ENCODE measurements around the gene ZDHHC14.

DNA sequence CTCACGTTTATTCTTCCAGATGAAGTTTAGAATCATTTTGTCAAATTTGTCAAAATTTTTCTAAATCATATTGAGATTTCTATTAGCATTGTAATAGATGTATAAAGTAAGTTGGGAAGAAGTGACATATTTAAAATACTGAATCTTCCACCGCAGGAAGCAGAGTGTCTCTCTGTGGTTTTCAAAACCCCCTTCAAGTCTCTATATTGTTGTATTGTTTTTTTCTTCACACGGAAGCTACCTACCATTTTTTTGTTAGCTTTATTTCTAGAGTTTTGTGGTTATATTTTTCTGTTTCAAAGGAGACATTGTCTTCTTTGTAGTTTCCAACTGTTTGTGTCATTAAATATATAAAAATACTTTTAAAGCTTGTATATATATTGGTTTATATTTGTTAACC is 188.6 kb downstream of the ZDHHC14 start:
- TF ChIP-seq, protein P1, sequence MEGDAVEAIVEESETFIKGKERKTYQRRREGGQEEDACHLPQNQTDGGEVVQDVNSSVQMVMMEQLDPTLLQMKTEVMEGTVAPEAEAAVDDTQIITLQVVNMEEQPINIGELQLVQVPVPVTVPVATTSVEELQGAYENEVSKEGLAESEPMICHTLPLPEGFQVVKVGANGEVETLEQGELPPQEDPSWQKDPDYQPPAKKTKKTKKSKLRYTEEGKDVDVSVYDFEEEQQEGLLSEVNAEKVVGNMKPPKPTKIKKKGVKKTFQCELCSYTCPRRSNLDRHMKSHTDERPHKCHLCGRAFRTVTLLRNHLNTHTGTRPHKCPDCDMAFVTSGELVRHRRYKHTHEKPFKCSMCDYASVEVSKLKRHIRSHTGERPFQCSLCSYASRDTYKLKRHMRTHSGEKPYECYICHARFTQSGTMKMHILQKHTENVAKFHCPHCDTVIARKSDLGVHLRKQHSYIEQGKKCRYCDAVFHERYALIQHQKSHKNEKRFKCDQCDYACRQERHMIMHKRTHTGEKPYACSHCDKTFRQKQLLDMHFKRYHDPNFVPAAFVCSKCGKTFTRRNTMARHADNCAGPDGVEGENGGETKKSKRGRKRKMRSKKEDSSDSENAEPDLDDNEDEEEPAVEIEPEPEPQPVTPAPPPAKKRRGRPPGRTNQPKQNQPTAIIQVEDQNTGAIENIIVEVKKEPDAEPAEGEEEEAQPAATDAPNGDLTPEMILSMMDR (IDR thresholded peaks at IDR 0.05) = no peak
- TF ChIP-seq POLR2AphosphoS5 (IDR thresholded peaks at IDR 0.05) = no peak
- TF ChIP-seq POLR2A (IDR thresholded peaks at IDR 0.05) = no peak
